Choroid plexus epithelial cell (primary cell): ENCODE measurements around the gene CADM1.

ENCODE experiments used
- DNase-seq: peaks from one replicate; pipeline ENCODE4 v3.0.0-alpha.2; 2010; ENCODE audit warnings: low read depth
- H3K4me3 ChIP-seq: 2 replicates; pipeline ENCODE4 v1.5.1; 2011; ENCODE audit warnings: low read depth, mild to moderate bottlenecking, control low read depth, low read length, moderate library complexity
- TF ChIP-seq, protein P1 (sequence below): conservative IDR thresholded peaks from 2 replicates; pipeline ENCODE4 v1.5.1; 2011; ENCODE audit warnings: low read depth, mild to moderate bottlenecking, control low read depth, inconsistent platforms, low read length, moderate library complexity

Gene CADM1

DNA sequence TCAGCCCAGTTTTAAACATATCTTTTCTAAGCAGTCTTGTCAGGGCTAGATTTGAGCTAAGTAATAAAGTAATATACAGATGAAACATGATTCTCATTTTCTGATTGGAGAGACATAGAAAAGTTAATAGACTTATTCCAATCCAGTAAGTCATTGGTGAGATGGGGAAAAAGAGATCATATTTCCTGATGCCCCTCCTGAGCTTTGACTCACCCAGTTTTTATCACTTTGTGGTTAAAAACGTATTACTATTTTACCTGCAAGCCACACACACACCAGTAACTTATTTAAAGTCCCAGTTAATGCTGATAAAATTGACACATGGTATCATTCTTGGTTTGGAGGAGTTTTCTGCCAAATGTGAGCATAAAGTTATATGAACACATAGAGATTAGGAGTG, 306.8 kb downstream of the CADM1 start:
- no peak overlapping the region for H3K4me3 ChIP-seq
- TF ChIP-seq, protein P1, sequence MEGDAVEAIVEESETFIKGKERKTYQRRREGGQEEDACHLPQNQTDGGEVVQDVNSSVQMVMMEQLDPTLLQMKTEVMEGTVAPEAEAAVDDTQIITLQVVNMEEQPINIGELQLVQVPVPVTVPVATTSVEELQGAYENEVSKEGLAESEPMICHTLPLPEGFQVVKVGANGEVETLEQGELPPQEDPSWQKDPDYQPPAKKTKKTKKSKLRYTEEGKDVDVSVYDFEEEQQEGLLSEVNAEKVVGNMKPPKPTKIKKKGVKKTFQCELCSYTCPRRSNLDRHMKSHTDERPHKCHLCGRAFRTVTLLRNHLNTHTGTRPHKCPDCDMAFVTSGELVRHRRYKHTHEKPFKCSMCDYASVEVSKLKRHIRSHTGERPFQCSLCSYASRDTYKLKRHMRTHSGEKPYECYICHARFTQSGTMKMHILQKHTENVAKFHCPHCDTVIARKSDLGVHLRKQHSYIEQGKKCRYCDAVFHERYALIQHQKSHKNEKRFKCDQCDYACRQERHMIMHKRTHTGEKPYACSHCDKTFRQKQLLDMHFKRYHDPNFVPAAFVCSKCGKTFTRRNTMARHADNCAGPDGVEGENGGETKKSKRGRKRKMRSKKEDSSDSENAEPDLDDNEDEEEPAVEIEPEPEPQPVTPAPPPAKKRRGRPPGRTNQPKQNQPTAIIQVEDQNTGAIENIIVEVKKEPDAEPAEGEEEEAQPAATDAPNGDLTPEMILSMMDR, result no peak
- no peak for DNase-seq

DNA sequence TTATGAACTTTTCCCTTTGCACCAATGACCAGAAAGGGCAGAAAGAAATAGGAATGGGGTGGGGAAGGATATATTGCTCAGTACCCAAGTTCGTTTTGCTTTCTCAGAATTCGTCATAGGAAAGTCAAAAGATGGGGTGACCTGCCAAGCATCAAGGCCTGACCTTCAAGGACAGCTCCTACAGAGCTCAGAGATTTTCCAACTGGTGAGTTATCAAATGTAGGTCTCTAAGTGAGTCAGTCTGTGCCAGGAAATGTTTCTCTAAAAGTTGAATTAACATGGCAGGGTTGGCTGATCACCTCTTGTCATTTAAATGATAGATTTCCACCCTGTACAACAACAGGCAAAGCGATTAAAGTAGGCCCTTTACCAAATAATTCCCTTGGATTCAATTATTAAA, 307.2 kb downstream of the CADM1 start:
- TF ChIP-seq, protein P1, result no peak
- DNase-seq, result no peak
- no peak overlapping the region for H3K4me3 ChIP-seq

DNA sequence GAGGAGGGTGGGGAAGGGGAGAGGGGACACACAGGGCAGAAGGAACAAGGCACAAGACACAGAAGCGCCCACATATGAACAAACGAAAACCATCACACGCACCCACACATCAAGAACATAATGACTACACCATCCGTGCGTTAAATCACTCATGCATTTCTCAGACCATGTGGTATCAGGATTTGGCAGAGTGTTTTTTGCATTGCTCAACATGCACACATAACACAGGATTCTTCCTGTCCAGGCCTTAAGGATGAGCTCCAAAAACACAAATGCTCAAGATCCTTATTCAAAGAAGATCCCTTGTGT, 309.5 kb downstream of the CADM1 start:
- H3K4me3 ChIP-seq, result no peak overlapping the region
- DNase-seq, result no peak
- TF ChIP-seq, protein P1, result no peak

DNA sequence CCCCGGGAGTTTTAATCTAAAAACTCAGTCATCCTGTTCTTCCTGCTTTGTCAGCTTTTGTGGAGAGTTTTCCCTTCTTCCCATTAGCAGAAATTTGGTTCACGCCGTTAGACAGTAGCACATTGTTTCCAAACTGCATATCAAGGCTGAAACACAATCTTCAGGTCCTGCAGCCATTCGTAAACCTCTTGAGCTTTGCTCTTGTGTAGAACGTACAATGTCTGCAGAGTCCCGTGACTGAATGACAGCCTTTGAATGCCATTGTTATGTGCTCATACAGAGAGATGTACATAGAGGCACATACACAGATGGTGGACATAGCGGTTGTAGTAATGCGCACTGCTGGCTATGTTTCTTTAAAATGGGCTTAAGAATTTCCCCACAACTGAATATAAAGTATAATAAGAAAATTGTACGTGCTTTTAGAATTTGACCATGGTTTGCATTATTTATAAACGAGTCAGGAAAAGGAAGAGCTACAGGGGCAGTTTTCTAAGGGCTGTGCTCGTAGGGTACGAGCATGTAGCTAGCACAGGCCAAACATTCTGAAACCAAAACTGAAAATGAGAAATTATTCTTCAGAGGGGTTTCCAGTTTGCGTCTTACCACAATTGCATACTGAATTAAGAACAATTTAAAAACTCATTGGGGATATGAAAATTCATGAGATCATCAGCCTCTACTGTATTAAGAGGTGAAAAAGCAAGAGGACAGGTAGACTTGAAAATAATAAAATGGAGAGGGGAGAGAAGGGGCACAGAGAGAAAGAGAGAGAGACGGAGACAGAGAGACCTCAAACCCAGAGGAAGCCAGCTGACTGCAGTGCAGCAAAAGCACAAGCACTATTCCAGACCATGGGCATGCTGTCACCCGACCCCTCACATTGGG, 310.1 kb downstream of the CADM1 start:
- no peak for DNase-seq
- H3K4me3 ChIP-seq, result no peak overlapping the region
- TF ChIP-seq, protein P1, result no peak

DNA sequence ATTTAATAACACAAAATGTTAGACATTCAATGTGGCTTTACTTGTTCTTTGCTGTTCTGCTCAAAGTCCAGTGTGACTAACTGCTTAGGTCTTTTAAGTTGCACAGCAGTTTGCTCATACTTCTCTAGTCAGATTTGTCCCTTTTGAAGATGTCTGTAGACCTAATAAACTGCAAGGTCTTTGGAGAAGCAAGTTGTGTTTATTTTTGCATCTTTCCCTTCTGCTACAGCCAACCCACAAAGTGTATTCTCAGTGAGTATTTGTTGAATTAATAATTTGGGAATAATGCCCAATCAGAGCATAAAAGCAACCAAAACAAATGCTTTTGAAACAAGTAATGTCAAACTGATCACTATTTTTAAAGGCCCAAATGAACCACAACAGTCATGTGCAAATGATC, 312.5 kb downstream of the CADM1 start:
- TF ChIP-seq, protein P1, result no peak
- no peak overlapping the region for H3K4me3 ChIP-seq
- no peak for DNase-seq

DNA sequence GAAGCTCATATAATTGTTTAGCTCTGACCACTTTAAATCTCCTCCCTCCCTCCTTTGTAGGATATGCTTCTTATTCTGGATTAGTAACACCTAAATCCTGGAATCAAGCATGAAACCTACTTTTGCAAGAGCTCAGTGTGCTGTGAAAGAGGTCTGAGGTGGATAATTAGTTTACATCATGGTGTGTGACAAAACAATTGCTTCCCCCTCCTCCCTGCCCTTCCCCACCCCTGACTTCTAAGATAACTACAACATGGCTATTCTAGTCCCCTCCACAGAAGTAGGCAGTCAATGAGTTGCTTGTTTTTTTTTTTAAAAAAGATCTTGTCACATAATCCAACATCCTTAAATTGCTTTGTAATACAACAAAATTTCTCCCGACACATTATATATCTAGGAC, 314.0 kb downstream of the CADM1 start:
- no peak overlapping the region for H3K4me3 ChIP-seq
- no peak for DNase-seq
- TF ChIP-seq, protein P1, result no peak

DNA sequence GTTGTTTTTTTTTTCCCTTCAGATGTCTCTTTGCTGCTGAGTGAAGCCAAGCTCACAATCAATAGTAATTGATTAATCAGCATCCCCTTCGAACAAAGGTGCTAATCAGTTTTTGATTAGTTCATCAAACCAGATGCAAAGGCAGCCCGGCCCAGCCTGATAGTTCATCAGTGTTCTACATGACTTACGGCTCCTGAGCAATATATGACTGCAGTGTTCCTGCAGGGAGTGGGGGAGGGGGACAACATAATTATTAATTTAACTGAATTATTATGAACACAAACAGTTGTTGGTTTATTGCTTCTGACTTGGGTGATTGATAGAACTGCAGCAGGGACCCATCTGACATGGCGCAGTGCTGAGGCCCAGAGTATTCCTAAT, 315.3 kb downstream of the CADM1 start:
- H3K4me3 ChIP-seq, result no peak overlapping the region
- no peak for DNase-seq
- TF ChIP-seq, protein P1, result no peak
